ENCODE measurements around the gene SUPT20H. TPM values are rescaled to one million over a fixed set of nuclear protein-coding genes. Genes with fewer than 3 reads are reported as not detected.

SUPT20H gene
- polyA plus RNA-seq, 1 donor from 2014 or later: 89.2 TPM

GRCh38 chr13:37070145-37070695 lies 10.7 kb upstream of the SUPT20H start:
- Histone ChIP-seq H3K79me2 (replicated peaks; ENCODE audit: insufficient read depth, low read length) (no peaks in the 10 kb centered on the region), H3K9me2 (ENCODE audit: insufficient read depth, low read length) (no peaks in the 10 kb centered on the region), H3K36me3 (ENCODE audit: insufficient read depth, low read length) (no peaks in the 10 kb centered on the region), H3K27ac (ENCODE audit: low read length) (no peak overlapping the region), H3K9ac (ENCODE audit: low read length) (no peak overlapping the region), H4K20me1 (ENCODE audit: insufficient read depth) (no peaks in the 10 kb centered on the region), H2AFZ (ENCODE audit: low read depth, low read length) (no peak overlapping the region), H3K4me3 (ENCODE audit: low read length) (no peak overlapping the region), H3K9me3 (ENCODE audit: low read length) (no peaks in the 10 kb centered on the region), H3F3A (ENCODE audit: insufficient read depth, low read length, poor library complexity, severe bottlenecking) (no peaks in the 10 kb centered on the region), H3K4me2 (ENCODE audit: low read length) (no peak overlapping the region), H3K27me3 (ENCODE audit: insufficient read depth, low read depth, low read length) (no peaks in the 10 kb centered on the region)
- TF ChIP-seq TAF1 (IDR thresholded peaks at IDR 0.05; ENCODE audit: low read depth) (no peak), POLR2AphosphoS5 (IDR thresholded peaks at IDR 0.05) (no peak), EP300 (conservative IDR thresholded peaks at IDR 0.05; ENCODE audit: poor library complexity, severe bottlenecking) (no peak), REST (IDR thresholded peaks at IDR 0.05; ENCODE audit: borderline replicate concordance) (no peak), SMC3 (conservative IDR thresholded peaks at IDR 0.05; ENCODE audit: poor library complexity) (no peak), EZH2 (IDR thresholded peaks at IDR 0.05; ENCODE audit: borderline replicate concordance, insufficient read depth, low read length, poor library complexity, severe bottlenecking) (no peak), CTCF (IDR thresholded peaks at IDR 0.05; ENCODE audit: poor library complexity, severe bottlenecking) (no peak), MXI1 (conservative IDR thresholded peaks at IDR 0.05; ENCODE audit: poor library complexity, severe bottlenecking) (no peak), RAD21 (conservative IDR thresholded peaks at IDR 0.05) (no peak)

- Histone ChIP-seq H3F3A (ENCODE audit: insufficient read depth, low read length, poor library complexity, severe bottlenecking) (no peaks in the 10 kb centered on the region), H3K27ac (ENCODE audit: low read length) (no peak overlapping the region)
- TF ChIP-seq SMC3 (conservative IDR thresholded peaks at IDR 0.05; ENCODE audit: poor library complexity): no peak
- TF ChIP-seq EP300 (conservative IDR thresholded peaks at IDR 0.05; ENCODE audit: poor library complexity, severe bottlenecking): no peak
- TF ChIP-seq EZH2 (IDR thresholded peaks at IDR 0.05; ENCODE audit: borderline replicate concordance, insufficient read depth, low read length, poor library complexity, severe bottlenecking): no peak
- TF ChIP-seq POLR2AphosphoS5 (IDR thresholded peaks at IDR 0.05): no peak
- no peak for TF ChIP-seq TAF1 (IDR thresholded peaks at IDR 0.05; ENCODE audit: low read depth)
- no peak for TF ChIP-seq RAD21 (conservative IDR thresholded peaks at IDR 0.05)
- no peak for TF ChIP-seq MXI1 (conservative IDR thresholded peaks at IDR 0.05; ENCODE audit: poor library complexity, severe bottlenecking)
- no peak for TF ChIP-seq REST (IDR thresholded peaks at IDR 0.05; ENCODE audit: borderline replicate concordance)
- no peak for TF ChIP-seq CTCF (IDR thresholded peaks at IDR 0.05; ENCODE audit: poor library complexity, severe bottlenecking)
These were observed 10.2 kb upstream of the SUPT20H start for GRCh38 chr13:37069597-37070103.

More at GRCh38 chr13:37069597-37070103, 10.2 kb upstream of the SUPT20H start:
- Histone ChIP-seq H3K9me3 (ENCODE audit: low read length) (no peaks in the 10 kb centered on the region), H3K4me2 (ENCODE audit: low read length) (no peak overlapping the region), H3K9me2 (ENCODE audit: insufficient read depth, low read length) (no peaks in the 10 kb centered on the region), H4K20me1 (ENCODE audit: insufficient read depth) (no peaks in the 10 kb centered on the region), H3K4me3 (ENCODE audit: low read length) (no peak overlapping the region), H3K79me2 (replicated peaks; ENCODE audit: insufficient read depth, low read length) (no peaks in the 10 kb centered on the region), H3K36me3 (ENCODE audit: insufficient read depth, low read length) (no peaks in the 10 kb centered on the region), H3K9ac (ENCODE audit: low read length) (no peak overlapping the region), H3K27me3 (ENCODE audit: insufficient read depth, low read depth, low read length) (no peaks in the 10 kb centered on the region), H2AFZ (ENCODE audit: low read depth, low read length) (no peak overlapping the region)

Data from neural cell (in vitro differentiated cells).